GM23338 (cell line): ENCODE results near the gene FOXP4. TPM values are rescaled to one million over a fixed set of nuclear protein-coding genes. Genes with fewer than 3 reads are reported as not detected.
A peak's percentile ranks its signal among the peaks of the same experiment; 100 is the strongest.

Source experiments
- ATAC-seq: fragments of 200-7000 bp; cut with Tn5 transposase; 3 replicates; pipeline ENCODE4 v1.9.1; 2020
- DNase-seq: peaks from one replicate; pipeline ENCODE4 v3.0.0-alpha.2; 2015; ENCODE audit warnings: low spot score
- H2AFZ ChIP-seq: fragments of 200-600 bp; sonication (generic); 2 replicates; pipeline ENCODE4 v1.8.0; 2016; ENCODE audit warnings: antibody characterized with exemption, mild to moderate bottlenecking, moderate library complexity
- H3F3A ChIP-seq: fragments of 200-600 bp; sonication (generic); replicated peaks from 2 replicates; pipeline ENCODE4 v1.8.0; 2017; ENCODE audit warnings: antibody characterized with exemption, mixed run types, low read depth
- H3K27ac ChIP-seq: fragments of 200-600 bp; sonication (generic); 2 replicates; pipeline ENCODE4 v1.6.1; 2016; ENCODE audit warnings: low read depth
- H3K27me3 ChIP-seq: fragments of 200-600 bp; sonication (generic); 2 replicates; pipeline ENCODE4 v1.8.0; 2016; ENCODE audit warnings: mild to moderate bottlenecking, mixed run types, moderate library complexity; ENCODE audit not compliant: insufficient read depth
- H3K36me3 ChIP-seq: fragments of 200-600 bp; sonication (generic); 2 replicates; pipeline ENCODE4 v1.8.0; 2016; ENCODE audit warnings: mild to moderate bottlenecking; ENCODE audit not compliant: insufficient read depth
- H3K4me1 ChIP-seq: fragments of 200-600 bp; sonication (generic); 2 replicates; pipeline ENCODE4 v1.8.0; 2016; ENCODE audit warnings: mild to moderate bottlenecking, moderate library complexity; ENCODE audit not compliant: insufficient read depth
- H3K4me2 ChIP-seq: fragments of 200-600 bp; sonication (generic); 2 replicates; pipeline ENCODE4 v1.7.1; 2017; ENCODE audit warnings: mixed run types
- H3K4me3 ChIP-seq: fragments of 200-600 bp; sonication (generic); 2 replicates; pipeline ENCODE4 v1.6.1; 2016; ENCODE audit warnings: mixed run types
- H3K79me2 ChIP-seq: fragments of 200-600 bp; sonication (generic); replicated peaks from 2 replicates; pipeline ENCODE4 v1.8.0; 2017; ENCODE audit warnings: mild to moderate bottlenecking; ENCODE audit not compliant: insufficient read depth
- H3K9me2 ChIP-seq: fragments of 200-600 bp; sonication (generic); 2 replicates; pipeline ENCODE4 v1.8.0; 2017; ENCODE audit not compliant: insufficient read depth
- H4K20me1 ChIP-seq: fragments of 200-600 bp; sonication (generic); replicated peaks from 2 replicates; pipeline ENCODE4 v1.8.0; 2017; ENCODE audit warnings: mild to moderate bottlenecking; ENCODE audit not compliant: insufficient read depth
- H3K27ac Mint-ChIP-seq: 2 replicates; pipeline ENCODE4 v1.8.0; 2020; ENCODE audit warnings: inconsistent platforms, mild to moderate bottlenecking, moderate library complexity, mixed read lengths
- H3K27me3 Mint-ChIP-seq: 3 replicates; pipeline ENCODE4 v1.8.0; 2022; ENCODE audit warnings: low read depth, mild to moderate bottlenecking, moderate library complexity, mixed read lengths, inconsistent platforms; ENCODE audit not compliant: insufficient read depth, poor library complexity
- H3K36me3 Mint-ChIP-seq: 3 replicates; pipeline ENCODE4 v1.8.0; 2021; ENCODE audit warnings: low read depth, mild to moderate bottlenecking, inconsistent platforms, moderate library complexity, mixed read lengths
- H3K4me1 Mint-ChIP-seq: 3 replicates; pipeline ENCODE4 v1.8.0; 2020; ENCODE audit warnings: mild to moderate bottlenecking, inconsistent platforms, mixed read lengths
- H3K4me3 Mint-ChIP-seq: 3 replicates; pipeline ENCODE4 v1.8.0; 2021; ENCODE audit warnings: moderate library complexity, mild to moderate bottlenecking, inconsistent platforms, mixed read lengths
- H3K9me3 Mint-ChIP-seq: 3 replicates; pipeline ENCODE4 v1.8.0; 2020; ENCODE audit warnings: moderate library complexity, mild to moderate bottlenecking, inconsistent platforms, mixed read lengths
- CREB1 ChIP-seq: fragments of 250-450 bp; sonication (Bioruptor Pico); IDR thresholded peaks from 2 replicates; pipeline ENCODE4 v1.5.0; 2020; ENCODE audit warnings: low read depth, mild to moderate bottlenecking, moderate library complexity
- CTCF ChIP-seq, 2 experiments: fragments of 200-600 bp in 1 of 2; sonication (generic) in 1 of 2; conservative IDR thresholded peaks; 2 replicates each; pipeline versions ENCODE4 v1.5.1 to v1.6.1; 2016 to 2017; ENCODE audit warnings: antibody characterized with exemption in 2 of 2, low read depth in 2 of 2, mild to moderate bottlenecking in 2 of 2, moderate library complexity in 1 of 2
- ETS1 ChIP-seq: IDR thresholded peaks from 2 replicates; pipeline ENCODE4 v1.6.1; 2016; ENCODE audit warnings: antibody characterized with exemption
- EZH2 ChIP-seq: fragments of 200-600 bp; sonication (generic); IDR thresholded peaks from one replicate; pipeline ENCODE4 v1.8.0; 2017; ENCODE audit warnings: antibody characterized with exemption, mild to moderate bottlenecking, low read depth; ENCODE audit not compliant: unreplicated experiment
- EZH2phosphoT487 ChIP-seq: fragments of 200-600 bp; sonication (generic); IDR thresholded peaks from one replicate; pipeline ENCODE4 v1.8.1; 2018; ENCODE audit warnings: antibody characterized with exemption; ENCODE audit not compliant: unreplicated experiment
- JUNB ChIP-seq: IDR thresholded peaks from one replicate; pipeline ENCODE4 v1.6.1; 2016; ENCODE audit warnings: antibody characterized with exemption; ENCODE audit not compliant: unreplicated experiment
- NANOG ChIP-seq: IDR thresholded peaks from 2 replicates; pipeline ENCODE4 v1.6.1; 2016; ENCODE audit warnings: antibody characterized with exemption, borderline replicate concordance
- POLR2AphosphoS5 ChIP-seq: IDR thresholded peaks from 2 replicates; pipeline ENCODE4 v1.6.1; 2016; ENCODE audit warnings: antibody characterized with exemption, low read depth
- REST ChIP-seq: IDR thresholded peaks from one replicate; pipeline ENCODE4 v1.6.1; 2018; ENCODE audit warnings: antibody characterized with exemption; ENCODE audit not compliant: unreplicated experiment
- STAT1 ChIP-seq: IDR thresholded peaks from one replicate; pipeline ENCODE4 v1.6.1; 2016; ENCODE audit warnings: antibody characterized with exemption; ENCODE audit not compliant: unreplicated experiment
- ZNF114 ChIP-seq: fragments of 250-450 bp; sonication (Bioruptor Pico); IDR thresholded peaks from 2 replicates; pipeline ENCODE4 v1.5.0; 2020; ENCODE audit warnings: mild to moderate bottlenecking, moderate library complexity
- ZNF331 ChIP-seq: fragments of 250-450 bp; sonication (Bioruptor Pico); IDR thresholded peaks from 2 replicates; pipeline ENCODE4 v1.5.0; 2020; ENCODE audit warnings: low read depth, mild to moderate bottlenecking, moderate library complexity
- ZNF462 ChIP-seq: fragments of 250-450 bp; sonication (Bioruptor Pico); IDR thresholded peaks from 2 replicates; pipeline ENCODE4 v1.5.0; 2020; ENCODE audit warnings: mild to moderate bottlenecking, moderate library complexity
- polyA plus RNA-seq: library from polyadenylated mRNA; unstranded; fragments of >200 nt; fragmentation: Nextera tagmentation; extraction: Ambion mirVana; gene quantifications from 2 replicates; pipeline ENCODE4 v1.2.1, GENCODE V29; 2016
- total RNA-seq: library from RNA; depleted of rRNA; stranded (reverse); fragments of >200 nt; shearing (Covaris generic); gene quantifications from 2 replicates; pipeline ENCODE4 v1.2.3, GENCODE V29; 2014

FOXP4 gene
- total and polyA plus RNA-seq, 2 experiments from 2014 or later: 5.1 to 13.5 TPM

DNA sequence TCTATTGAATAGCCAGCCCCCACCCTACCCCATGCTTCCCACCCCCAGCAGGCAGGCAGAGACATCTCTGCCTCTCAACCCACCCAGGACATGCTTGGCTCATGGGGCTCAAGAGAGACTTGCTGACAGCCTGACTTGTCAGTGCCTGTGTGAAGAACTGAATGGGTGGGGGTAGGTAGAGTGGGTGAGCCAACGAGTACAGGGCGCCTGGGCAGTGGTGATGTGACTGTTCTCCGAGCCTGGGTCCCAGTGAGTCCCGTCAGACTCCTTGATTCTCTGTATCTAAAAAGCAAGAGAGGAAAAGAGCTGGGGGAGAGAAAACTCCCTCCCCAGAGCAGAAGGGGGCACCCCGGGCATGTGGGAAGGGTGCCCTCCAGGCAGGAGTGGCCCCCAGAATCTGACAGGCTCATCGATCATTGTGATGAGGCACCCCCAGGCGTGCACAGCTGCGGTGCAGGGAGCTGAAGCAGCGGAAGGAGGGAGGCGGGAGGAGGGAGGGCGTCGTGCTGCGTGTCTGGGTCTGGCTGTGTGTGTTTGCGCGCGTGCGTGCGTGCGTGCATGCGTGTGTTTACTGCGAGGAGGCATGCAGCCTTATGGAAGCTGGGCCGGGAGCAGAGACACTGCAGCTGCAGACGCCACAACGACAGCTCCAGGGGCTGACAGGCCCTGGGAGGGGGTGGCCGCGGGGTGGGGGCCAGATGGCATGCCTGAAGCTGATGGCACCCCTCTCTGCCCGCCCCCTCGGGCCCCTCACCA lies 40.2 kb downstream of the FOXP4 start:
- no peak overlapping the region for H3K27ac ChIP-seq
- no peak overlapping the region for H3K27ac Mint-ChIP-seq
- H3K4me3 ChIP-seq: no peak overlapping the region

More for the DNA sequence above, 40.2 kb downstream of the FOXP4 start:
- H3K27me3 Mint-ChIP-seq: peaks cover 16% of the 10 kb centered on the region
- Histone ChIP-seq H4K20me1 (no peaks in the 10 kb centered on the region), H2AFZ (no peak overlapping the region), H3K79me2 (no peaks in the 10 kb centered on the region), H3K36me3 (no peaks in the 10 kb centered on the region), H3K4me2 (no peak overlapping the region), H3K27me3 (peaks cover 4% of the 10 kb centered on the region; the same call in 1 of the 2 replicates), H3K9me2 (no peaks in the 10 kb centered on the region), H3F3A (0 out of 2 replicates have a peak, but pooled peaks cover 9% of the 10 kb centered on the region), H3K4me1 (peaks cover 29% of the 10 kb centered on the region)
- peaks cover 20% of the 10 kb centered on the region for H3K36me3 Mint-ChIP-seq
- TF ChIP-seq ZNF114 (CRISPR knock-in tag): no peak
- no peak for TF ChIP-seq JUNB
- no peak for TF ChIP-seq POLR2AphosphoS5
- TF ChIP-seq ZNF462 (CRISPR knock-in tag): no peak
- no peak for TF ChIP-seq REST
- no peak for TF ChIP-seq ZNF331 (CRISPR knock-in tag)
- no peak for TF ChIP-seq EZH2phosphoT487
- TF ChIP-seq EZH2: no peak
- TF ChIP-seq CTCF (conservative IDR thresholded peaks at IDR 0.05; ENCODE audit: low read depth in 2 of 2): no peak
- no peak for TF ChIP-seq NANOG
- TF ChIP-seq CREB1 (CRISPR knock-in tag): no peak
- no peak for TF ChIP-seq STAT1
- no peak for TF ChIP-seq ETS1
- H3K4me1 Mint-ChIP-seq: peaks cover 67% of the 10 kb centered on the region
- no peaks in the 10 kb centered on the region for H3K9me3 Mint-ChIP-seq
- H3K4me3 Mint-ChIP-seq: peak overlapping the region; percentile 42; the same call in 1 of the 3 replicates
- ATAC-seq (no peak), DNase-seq (no peak)
